Dendritic cell treated with granulocyte-macrophage colony-stimulating factor and Interleukin-4, amounts not matched to agents 40 ng/mL and 50 ng/mL, for 4 days (primary cell): ENCODE results near the gene CCNE1.

Experiments
- H3K27ac Mint-ChIP-seq: one replicate; pipeline ENCODE4 v1.8.0; 2022; ENCODE audit warnings: mild to moderate bottlenecking, mixed read lengths
- H3K27me3 Mint-ChIP-seq: one replicate; pipeline ENCODE4 v1.8.0; 2022; ENCODE audit warnings: mild to moderate bottlenecking, mixed read lengths
- H3K36me3 Mint-ChIP-seq: one replicate; pipeline ENCODE4 v1.8.0; 2022; ENCODE audit warnings: low read depth, mixed read lengths
- H3K4me1 Mint-ChIP-seq: one replicate; pipeline ENCODE4 v1.8.0; 2022; ENCODE audit warnings: low read depth, mixed read lengths
- H3K4me3 Mint-ChIP-seq: one replicate; pipeline ENCODE4 v1.8.0; 2022; ENCODE audit warnings: mild to moderate bottlenecking, moderate library complexity, mixed read lengths
- H3K9me3 Mint-ChIP-seq: one replicate; pipeline ENCODE4 v1.8.0; 2022; ENCODE audit warnings: mixed read lengths
- intact Hi-C: fragments of 100-400 bp; cut with micrococcal nuclease; formaldehyde crosslinking; loops from one replicate; pipeline ENCODE4 v1.15.0; 2022

The CCNE1 gene

GRCh38 chr19:29837996-29838395, 26.2 kb downstream of the CCNE1 start:
- Mint-ChIP-seq H3K36me3 (no peaks in the 10 kb centered on the region), H3K4me1 (peaks cover 15% of the 10 kb centered on the region), H3K9me3 (no peaks in the 10 kb centered on the region), H3K27me3 (peaks cover 28% of the 10 kb centered on the region), H3K4me3 (no peak overlapping the region), H3K27ac (no peak overlapping the region)
- intact Hi-C loops, result no loop called here

GRCh38 chr19:29840066-29840950, 28.5 kb downstream of the CCNE1 start:
- intact Hi-C loops, result loop anchor here (10.0 kb wide), 1 partner anchor 236 kb away; the partner anchor contains the start of gene POP4
- Mint-ChIP-seq H3K36me3 (peaks cover 4% of the 10 kb centered on the region), H3K9me3 (no peaks in the 10 kb centered on the region), H3K4me3 (no peak overlapping the region), H3K27ac (no peak overlapping the region), H3K27me3 (peaks cover 20% of the 10 kb centered on the region), H3K4me1 (peaks cover 29% of the 10 kb centered on the region)

- no peak overlapping the region for H3K27ac Mint-ChIP-seq
- peaks cover 38% of the 10 kb centered on the region for H3K4me1 Mint-ChIP-seq
- no peaks in the 10 kb centered on the region for H3K9me3 Mint-ChIP-seq
- intact Hi-C loops, result loop anchor here (10.0 kb wide), 1 partner anchor 236 kb away; the partner anchor contains the start of gene POP4
- no peak overlapping the region for H3K4me3 Mint-ChIP-seq
- H3K36me3 Mint-ChIP-seq, result peaks cover 7% of the 10 kb centered on the region
- H3K27me3 Mint-ChIP-seq, result peaks cover 19% of the 10 kb centered on the region
These were observed 29.4 kb downstream of the CCNE1 start for GRCh38 chr19:29841209-29841558.

GRCh38 chr19:29841559-29842367, 30.0 kb downstream of the CCNE1 start:
- H3K36me3 Mint-ChIP-seq, result peaks cover 7% of the 10 kb centered on the region
- peaks cover 38% of the 10 kb centered on the region for H3K4me1 Mint-ChIP-seq
- H3K4me3 Mint-ChIP-seq, result no peak overlapping the region
- intact Hi-C loops, result loop anchor here (2.0 to 10.0 kb wide), 2 partner anchors 25 to 237 kb away; partner anchors contain the start of gene POP4
- no peaks in the 10 kb centered on the region for H3K9me3 Mint-ChIP-seq
- peaks cover 21% of the 10 kb centered on the region for H3K27me3 Mint-ChIP-seq
- H3K27ac Mint-ChIP-seq, result no peak overlapping the region

- peaks cover 25% of the 10 kb centered on the region for H3K27me3 Mint-ChIP-seq
- intact Hi-C loops, result loop anchor here (2.0 to 10.0 kb wide), 2 partner anchors 26 to 238 kb away; partner anchors contain the start of gene POP4
- H3K4me1 Mint-ChIP-seq, result peaks cover 38% of the 10 kb centered on the region
- no peaks in the 10 kb centered on the region for H3K9me3 Mint-ChIP-seq
- peaks cover 7% of the 10 kb centered on the region for H3K36me3 Mint-ChIP-seq
- peak overlapping the region; percentile 76 for H3K4me3 Mint-ChIP-seq
- peak overlapping the region; percentile 82 for H3K27ac Mint-ChIP-seq
These were observed 30.8 kb downstream of the CCNE1 start for GRCh38 chr19:29842471-29843179.

GRCh38 chr19:29843180-29844051, 31.6 kb downstream of the CCNE1 start:
- Mint-ChIP-seq H3K9me3 (no peaks in the 10 kb centered on the region), H3K27ac (peak overlapping the region; percentile 82), H3K4me3 (peak overlapping the region; percentile 76), H3K4me1 (peaks cover 38% of the 10 kb centered on the region), H3K36me3 (peaks cover 7% of the 10 kb centered on the region), H3K27me3 (peaks cover 26% of the 10 kb centered on the region)
- intact Hi-C loops, result loop anchor here (2.0 to 10.0 kb wide), 3 partner anchors 27 to 239 kb away; partner anchors contain the start of genes POP4 and URI1

GRCh38 chr19:29844891-29845573, 33.2 kb downstream of the CCNE1 start:
- Mint-ChIP-seq H3K27me3 (peaks cover 25% of the 10 kb centered on the region), H3K4me3 (peak overlapping the region; percentile 81), H3K9me3 (no peaks in the 10 kb centered on the region), H3K4me1 (peaks cover 38% of the 10 kb centered on the region), H3K36me3 (peaks cover 7% of the 10 kb centered on the region), H3K27ac (peak overlapping the region; percentile 83)
- intact Hi-C loops, result loop anchor here (1.0 to 10.0 kb wide), 3 partner anchors 34 to 240 kb away; partner anchors contain the start of genes CCNE1, POP4 and URI1

GRCh38 chr19:29845574-29846176, 33.9 kb downstream of the CCNE1 start:
- peaks cover 19% of the 10 kb centered on the region for H3K27me3 Mint-ChIP-seq
- intact Hi-C loops, result loop anchor here (1.0 to 10.0 kb wide), 3 partner anchors 34 to 241 kb away; partner anchors contain the start of genes CCNE1, POP4 and URI1
- H3K27ac Mint-ChIP-seq, result peak overlapping the region; percentile 83
- peaks cover 7% of the 10 kb centered on the region for H3K36me3 Mint-ChIP-seq
- no peaks in the 10 kb centered on the region for H3K9me3 Mint-ChIP-seq
- H3K4me1 Mint-ChIP-seq, result peaks cover 38% of the 10 kb centered on the region
- H3K4me3 Mint-ChIP-seq, result peak overlapping the region; percentile 81

GRCh38 chr19:29849208-29849607, 37.4 kb downstream of the CCNE1 start:
- peaks cover 18% of the 10 kb centered on the region for H3K27me3 Mint-ChIP-seq
- no peaks in the 10 kb centered on the region for H3K9me3 Mint-ChIP-seq
- H3K27ac Mint-ChIP-seq, result no peak overlapping the region
- no peak overlapping the region for H3K4me3 Mint-ChIP-seq
- intact Hi-C loops, result loop anchor here (10.0 kb wide), 1 partner anchor 244 kb away; the partner anchor contains the start of gene POP4
- H3K36me3 Mint-ChIP-seq, result peaks cover 7% of the 10 kb centered on the region
- H3K4me1 Mint-ChIP-seq, result peaks cover 12% of the 10 kb centered on the region

- H3K9me3 Mint-ChIP-seq, result no peaks in the 10 kb centered on the region
- H3K4me3 Mint-ChIP-seq, result no peak overlapping the region
- H3K27ac Mint-ChIP-seq, result no peak overlapping the region
- intact Hi-C loops, result no loop called here
- H3K27me3 Mint-ChIP-seq, result peaks cover 18% of the 10 kb centered on the region
- peaks cover 1% of the 10 kb centered on the region for H3K36me3 Mint-ChIP-seq
- peaks cover 7% of the 10 kb centered on the region for H3K4me1 Mint-ChIP-seq
These were observed 38.7 kb downstream of the CCNE1 start for GRCh38 chr19:29850482-29850881.

GRCh38 chr19:29851769-29852521, 40.2 kb downstream of the CCNE1 start:
- Mint-ChIP-seq H3K4me3 (no peak overlapping the region), H3K9me3 (no peaks in the 10 kb centered on the region), H3K4me1 (no peaks in the 10 kb centered on the region), H3K27ac (no peak overlapping the region), H3K27me3 (peaks cover 15% of the 10 kb centered on the region), H3K36me3 (no peaks in the 10 kb centered on the region)
- intact Hi-C loops, result no loop called here
